ENCODE results near the gene SGPP2.
"Not testable (repeated sequence)": the region's sequence is repeated elsewhere in the genome, so short reads cannot be mapped to it uniquely, and the experiment has no call there.

Gene SGPP2

DNA sequence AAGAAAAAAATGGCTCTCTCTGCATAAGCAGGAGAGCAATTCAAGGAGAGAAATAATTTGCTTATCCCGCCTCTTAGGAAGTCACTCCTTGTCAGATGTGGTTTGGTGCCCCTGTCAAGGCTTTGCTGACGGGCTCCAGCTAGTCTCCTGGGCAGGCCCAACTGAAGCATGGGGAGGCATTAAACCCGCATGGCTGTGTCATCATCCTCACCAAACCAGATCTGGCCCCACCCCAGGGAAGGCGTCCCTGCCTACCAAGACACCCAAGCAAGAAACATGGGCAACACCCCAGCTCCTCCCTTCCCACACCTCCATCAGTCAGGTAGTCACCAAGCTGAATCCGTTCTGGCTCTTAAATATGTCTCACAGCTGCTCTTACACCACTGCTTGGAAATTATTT is 108.0 kb downstream of the SGPP2 start:
- DNase-seq: no peak

DNA sequence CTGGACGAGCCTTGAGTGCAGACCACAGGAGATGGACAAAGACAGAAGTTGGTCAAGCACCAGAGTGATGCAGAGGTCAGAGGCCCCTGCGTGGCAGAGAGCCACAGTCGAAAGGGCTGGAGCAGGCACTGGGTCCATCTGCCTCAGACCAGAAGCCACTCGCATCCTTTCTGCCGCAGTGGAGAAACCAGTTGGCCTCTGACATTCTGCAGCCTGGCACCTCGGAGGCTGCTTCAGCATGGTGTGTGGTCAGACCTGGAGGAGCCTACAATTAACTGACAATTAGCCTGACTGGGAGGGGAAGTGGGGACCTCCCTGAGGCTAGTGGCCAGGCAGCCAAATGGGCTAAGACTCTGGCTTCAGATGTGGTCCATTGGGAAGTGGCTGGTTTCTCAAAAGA is 111.1 kb downstream of the SGPP2 start:
- DNase-seq: no peak

DNA sequence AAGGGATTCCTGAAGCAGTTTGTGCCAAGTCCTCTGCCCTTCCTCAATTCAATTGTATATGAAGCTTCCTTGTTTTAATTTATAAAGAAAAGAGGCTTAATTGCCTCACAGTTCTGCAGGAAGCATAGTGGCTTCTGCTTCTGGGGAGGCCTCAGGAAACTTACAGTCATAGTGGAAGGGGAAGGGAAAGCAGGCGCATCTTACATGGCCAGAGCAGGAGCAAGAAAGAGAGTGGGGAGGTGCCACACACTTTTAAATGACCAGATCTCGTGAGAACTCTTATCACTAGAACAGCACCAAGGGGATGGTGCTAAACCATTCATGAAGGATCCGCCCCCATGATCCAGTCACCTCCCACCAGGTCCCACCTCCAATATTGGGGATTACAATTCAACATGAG is 114.2 kb downstream of the SGPP2 start:
- no peak for DNase-seq

DNA sequence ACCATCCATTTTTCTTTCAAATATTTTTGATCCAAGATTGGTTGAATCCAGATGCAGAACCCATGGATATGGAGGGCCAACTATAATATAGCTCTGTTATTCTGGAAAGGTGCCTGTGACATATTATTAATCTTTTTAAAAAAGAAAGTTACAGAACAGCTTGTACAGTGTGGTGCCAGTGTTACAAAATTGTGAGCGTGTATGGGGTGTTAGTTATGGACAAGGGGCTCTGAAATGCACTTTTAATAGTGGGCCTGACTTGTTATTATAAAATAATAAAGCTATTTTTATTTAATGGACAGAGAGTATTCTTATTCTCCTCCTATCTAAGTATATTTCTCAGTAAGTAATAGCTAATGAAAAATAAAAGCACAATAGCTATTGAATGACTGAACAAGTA is 120.3 kb downstream of the SGPP2 start:
- no peak for DNase-seq

DNA sequence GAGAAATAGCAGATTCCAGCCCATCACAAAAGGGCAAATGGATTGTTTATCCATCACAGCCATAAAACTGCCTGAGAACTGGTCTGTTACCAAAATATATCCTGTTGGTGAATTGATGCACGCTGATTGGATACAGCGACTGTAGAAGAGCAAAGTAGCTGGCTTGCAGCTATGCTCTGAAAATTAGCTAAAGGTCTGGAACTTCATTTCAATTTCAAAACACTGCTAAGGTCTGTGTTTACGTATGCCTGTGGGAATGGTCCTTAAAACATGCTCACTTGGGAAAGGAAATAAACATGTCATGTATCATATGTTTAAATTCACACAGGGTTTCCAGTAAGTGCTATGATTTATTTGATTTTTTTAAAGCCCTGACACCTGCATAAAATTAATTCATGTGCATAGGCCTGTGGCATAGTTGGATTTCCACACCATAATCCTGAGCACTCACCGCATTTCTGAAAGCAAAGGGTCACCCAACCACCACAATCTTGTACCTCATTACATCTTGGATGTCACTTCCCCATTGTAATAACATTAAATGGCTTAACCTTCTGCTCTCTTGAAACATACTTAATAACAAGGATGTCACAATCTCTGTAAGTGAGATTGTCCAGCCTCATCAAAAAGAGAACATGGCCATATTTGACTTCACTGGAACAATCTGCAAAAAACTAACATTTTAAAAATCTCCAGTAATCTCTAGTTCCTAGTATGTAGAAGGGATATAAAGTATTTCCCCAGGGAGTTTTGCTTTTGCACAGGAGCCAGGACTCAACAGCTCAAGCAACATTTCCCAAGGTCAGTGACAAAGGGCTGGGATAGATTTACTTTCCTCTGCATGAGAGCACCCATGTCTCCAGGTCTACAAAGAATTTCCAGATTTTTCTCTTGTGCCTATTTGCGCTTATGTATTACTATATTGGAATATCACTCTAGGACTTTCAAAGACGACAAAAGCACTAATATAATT is 121.8 kb downstream of the SGPP2 start:
- DNase-seq: no peak

DNA sequence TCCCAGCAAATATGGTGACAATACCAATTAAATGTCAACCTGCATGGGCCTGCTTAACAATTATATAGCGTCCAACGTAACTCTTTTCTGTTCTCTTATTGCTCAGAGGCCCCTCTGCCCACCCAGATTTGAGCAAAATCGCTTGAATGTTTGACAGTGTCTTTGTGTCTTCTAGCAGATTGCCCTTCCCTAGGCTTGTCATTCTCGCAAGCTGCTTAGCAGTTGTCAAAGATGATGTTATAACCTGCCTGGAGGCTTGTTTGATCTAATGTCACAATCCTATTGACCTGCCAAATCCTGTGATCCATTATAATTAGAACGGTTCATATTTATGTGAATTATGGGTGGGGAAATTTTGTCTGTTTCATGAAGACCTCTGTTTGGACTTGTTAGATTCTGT is 122.7 kb downstream of the SGPP2 start:
- no peak for DNase-seq

DNA sequence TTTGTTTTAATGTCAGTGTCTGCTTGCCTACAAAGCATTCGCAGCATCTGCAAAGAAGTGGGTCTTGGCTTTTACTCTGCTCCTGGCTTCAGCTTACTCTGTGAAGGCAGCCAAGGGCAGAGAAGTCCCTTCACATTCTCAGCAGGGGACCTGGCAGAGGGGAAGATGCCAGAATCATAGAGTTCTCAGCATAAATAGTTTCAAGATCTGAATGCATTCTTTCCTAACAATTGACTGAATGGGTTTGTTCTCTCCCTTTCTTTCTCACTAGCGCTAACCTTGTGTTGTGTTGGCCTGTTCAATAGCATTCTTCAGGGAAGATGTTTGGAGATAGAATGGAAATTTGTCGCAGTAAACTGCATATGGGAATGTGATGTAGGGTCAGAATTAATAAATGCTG is 124.6 kb downstream of the SGPP2 start:
- DNase-seq: no peak

DNA sequence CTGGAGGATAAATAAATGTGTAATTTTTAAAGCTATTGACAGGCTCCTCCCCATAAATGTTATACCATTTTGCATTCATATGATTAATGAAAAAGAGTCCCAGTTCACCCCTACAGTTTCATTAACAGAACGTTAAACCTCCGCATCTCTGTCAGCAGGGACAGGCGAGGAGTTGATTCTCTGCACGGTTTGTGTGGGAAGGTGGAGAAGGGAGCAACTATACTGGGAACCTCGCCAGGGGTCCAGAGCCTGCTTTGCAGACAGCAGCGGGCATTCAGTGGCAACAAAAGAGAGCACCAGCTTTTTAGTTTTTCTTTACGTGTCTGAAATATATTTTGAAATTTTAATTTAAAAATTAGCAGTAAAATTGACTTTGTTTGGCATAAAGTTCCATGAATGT is 130.2 kb downstream of the SGPP2 start:
- DNase-seq: no peak

DNA sequence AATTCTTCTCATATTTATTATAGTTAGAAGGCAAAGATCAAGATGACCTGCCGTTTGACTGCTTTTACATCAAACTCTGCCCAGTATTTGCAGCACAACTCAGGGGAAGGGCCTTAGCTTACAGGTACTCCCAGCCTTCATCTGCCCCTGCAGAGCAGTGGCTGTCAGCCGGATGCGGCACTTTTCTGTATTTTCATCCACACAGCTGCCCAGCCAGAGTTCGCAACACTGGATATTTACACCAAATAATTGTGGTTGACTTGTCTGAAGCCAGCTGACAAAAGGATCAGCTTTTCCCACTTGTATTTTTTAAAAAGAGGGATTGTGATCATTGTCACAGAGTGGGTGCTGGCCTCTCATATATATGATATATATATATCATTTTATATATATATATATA is 136.8 kb downstream of the SGPP2 start:
- no peak for DNase-seq

DNA sequence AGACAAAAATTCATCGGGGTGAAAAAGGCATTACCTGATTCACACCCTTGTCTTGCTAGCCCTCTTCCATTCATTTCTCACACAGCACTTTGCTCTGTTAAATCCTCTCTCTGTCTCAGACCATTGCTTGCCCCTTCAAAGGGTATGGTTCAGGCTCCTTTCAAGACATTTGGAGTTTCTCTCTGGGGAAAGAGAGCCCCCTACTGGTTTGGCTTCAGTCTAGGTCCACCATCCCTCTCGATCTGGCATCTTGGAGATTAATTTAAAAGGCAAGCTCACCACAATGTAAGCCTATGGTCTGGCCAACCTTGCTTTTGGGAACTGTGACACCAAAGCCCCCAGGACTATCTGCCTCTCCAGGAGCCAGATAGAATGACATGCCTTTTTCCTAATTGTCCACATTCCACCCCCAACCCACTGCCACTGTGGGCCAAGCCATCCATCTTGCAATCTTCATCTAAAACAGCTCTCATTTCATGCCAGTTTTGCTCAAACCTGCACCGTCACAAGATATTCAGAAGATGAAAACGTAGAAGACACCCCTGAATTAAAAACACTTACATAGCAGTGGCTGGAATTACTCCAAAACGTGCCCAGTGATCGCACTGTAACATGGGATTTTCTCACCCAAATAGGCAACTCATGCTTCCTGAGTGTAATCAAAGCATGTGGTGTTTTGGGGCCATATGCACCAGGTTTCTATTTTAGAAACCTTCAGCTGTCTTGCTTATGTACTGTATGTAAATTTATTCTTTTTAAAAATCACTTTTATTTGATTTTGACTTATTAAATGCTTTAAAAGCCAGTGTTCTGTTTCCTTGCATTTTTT is 137.7 kb downstream of the SGPP2 start:
- no peak for DNase-seq

DNA sequence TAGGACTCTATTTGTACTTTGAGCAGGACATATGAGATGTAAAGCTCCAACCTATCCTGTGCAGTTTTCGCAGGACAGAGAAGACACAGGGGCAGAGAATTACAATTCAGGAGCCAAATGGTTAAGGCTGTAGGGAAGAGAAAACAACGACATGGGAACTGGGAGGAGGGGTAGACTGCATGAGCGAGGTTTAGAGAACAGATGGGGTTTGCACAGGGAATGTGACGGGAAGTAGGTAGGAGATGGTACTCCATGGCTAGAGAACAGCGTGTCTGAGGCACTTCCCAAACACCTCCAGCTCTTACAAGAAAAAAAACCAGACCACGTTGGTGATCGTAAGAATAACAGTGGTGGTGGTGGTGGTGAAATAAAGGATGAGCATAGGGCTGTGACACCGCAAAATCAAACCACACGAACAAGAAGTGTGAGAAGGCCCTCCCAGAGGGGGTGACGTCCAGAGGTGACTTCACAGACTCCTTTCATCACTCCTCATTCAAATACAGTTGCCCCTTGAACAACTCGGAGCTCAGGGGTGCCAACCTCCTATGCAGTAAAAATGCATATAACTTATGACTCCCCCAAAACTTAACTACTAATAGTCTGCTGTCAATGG is 138.9 kb downstream of the SGPP2 start:
- DNase-seq: no peak

DNA sequence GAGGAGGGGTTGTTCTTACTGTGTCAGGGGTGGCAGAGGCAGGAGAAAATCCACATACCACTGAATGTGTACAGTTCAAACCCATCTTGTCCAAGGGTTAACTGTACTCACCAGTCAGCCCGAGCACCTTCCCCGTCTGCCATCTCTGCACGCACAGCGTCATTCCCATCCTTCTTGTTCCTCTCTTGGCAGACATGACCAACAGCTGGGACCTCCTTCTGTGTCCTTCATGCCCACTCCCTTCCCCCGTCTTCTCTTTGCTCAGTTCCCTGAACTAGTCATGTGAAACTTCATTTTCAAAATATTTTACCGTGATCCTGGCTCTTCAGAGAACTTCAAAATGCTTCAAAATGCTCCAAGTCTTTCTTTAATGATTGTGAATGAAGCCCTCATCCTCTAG is 139.6 kb downstream of the SGPP2 start:
- no peak for DNase-seq

DNA sequence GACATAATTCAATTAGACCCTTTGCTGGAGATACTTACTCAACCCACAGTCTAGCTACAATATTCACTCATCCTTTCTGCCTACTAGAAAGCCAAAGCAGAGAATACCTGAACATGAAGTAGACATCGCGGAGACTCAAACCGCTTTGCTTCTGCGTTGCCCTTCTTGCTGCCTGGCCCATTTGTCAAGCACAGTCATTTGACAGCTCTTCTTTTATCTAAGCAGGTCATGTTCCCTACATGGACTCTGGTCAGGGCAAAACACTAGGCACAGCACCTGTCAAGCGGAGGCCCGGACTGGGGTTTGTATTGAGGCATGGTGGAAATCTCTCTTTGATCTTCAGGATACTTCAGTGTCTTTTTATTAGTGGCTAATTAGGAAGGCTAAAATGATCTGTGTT is 141.9 kb downstream of the SGPP2 start:
- no peak for DNase-seq

DNA sequence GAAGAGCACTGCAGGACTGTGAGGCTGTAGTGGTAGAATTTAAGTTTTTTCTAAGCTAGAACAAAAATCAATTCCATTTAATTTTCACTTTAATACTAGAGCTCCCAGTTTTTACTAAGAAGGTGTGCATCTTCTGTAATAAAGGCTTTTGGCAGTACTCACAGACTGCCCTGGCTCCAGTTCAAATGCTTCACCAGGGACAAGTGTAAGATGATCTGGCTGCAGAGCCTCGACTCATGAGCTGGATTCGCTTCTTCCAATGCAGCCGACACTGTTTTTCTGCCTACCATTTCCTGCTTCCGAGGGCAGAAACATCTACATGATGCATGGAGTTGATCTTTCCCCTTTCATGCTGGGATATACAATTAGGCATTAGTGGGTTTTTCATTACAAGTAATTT is 144.5 kb downstream of the SGPP2 start:
- DNase-seq: no peak

DNA sequence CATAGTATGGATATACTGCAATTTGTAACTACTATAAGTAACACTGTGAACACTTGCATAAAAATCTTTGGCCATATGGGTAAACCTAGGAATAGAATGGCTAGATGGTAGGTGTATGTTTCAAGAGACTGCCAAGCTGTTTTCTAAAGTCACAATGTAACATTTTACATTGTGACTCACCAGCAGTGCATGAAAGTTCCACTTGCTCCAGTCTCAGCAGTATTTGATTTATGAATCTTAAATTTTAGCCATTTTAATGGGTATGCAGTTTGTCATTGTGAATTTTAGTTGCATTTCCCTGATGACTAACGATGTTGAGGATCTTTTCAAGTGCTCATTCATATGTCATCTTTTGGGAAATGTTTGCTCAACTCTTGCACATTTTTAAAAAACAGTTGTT is 145.5 kb downstream of the SGPP2 start:
- no peak for DNase-seq

DNA sequence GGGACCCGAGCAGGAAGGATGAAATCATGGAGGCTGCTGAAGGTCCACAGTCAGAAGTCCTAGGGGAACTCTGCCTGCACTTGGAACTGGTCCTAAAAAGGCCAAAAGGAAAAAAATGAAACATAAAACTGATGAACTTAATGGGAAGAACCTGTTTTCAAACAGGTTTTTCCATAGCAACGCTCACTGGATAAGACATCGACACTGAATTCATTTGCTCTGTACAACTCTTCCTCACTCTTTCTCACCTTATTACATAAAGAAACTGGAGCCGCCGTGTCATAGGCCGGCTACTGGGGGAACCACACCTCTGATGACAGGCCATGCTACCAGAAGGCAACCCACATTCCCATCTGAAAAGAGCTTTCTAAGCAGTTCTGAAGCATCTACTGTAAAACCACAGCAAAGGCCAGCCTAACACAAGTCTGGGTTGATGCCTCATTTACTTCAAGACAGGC is 147.9 kb downstream of the SGPP2 start:
- no peak for DNase-seq

DNA sequence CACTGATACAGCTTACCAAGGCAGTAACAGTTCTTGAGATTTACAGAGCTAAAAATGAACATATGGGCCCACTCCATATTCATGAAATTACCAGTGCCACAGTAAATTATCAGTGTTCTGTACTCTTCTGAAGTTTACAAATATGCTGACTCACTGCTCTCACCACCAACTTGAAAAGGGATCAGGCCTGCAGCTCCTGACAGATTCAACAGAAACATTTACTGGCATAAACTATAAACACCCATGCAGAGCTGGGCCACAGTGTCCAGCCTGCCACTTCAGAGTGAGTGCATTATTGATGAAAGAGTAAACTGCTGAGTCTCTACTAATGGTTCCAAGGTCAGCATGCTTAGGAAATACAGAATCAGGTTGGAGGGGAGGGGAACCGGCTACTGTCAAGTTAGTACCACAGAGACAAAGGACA is 148.4 kb downstream of the SGPP2 start:
- no peak for DNase-seq

DNA sequence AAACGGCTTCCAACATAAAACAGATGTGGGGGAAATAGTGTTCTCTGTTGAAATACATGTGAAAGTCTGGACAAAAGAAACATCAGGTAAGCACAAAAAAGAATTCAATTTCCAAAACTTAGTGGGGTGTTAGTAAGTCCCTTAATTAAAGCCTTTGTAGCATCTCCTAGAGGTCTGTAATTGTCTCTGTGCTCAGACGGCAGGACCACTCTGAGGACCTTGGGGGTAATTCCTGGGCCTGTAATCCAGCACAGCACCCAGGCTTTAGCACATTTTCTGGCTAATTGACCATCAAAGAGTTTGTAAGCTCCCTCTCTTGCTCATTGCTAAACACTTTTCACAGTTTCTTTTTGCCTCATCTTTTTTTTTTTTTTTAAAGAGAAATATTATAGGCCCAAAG is 151.3 kb downstream of the SGPP2 start:
- DNase-seq: no peak

DNA sequence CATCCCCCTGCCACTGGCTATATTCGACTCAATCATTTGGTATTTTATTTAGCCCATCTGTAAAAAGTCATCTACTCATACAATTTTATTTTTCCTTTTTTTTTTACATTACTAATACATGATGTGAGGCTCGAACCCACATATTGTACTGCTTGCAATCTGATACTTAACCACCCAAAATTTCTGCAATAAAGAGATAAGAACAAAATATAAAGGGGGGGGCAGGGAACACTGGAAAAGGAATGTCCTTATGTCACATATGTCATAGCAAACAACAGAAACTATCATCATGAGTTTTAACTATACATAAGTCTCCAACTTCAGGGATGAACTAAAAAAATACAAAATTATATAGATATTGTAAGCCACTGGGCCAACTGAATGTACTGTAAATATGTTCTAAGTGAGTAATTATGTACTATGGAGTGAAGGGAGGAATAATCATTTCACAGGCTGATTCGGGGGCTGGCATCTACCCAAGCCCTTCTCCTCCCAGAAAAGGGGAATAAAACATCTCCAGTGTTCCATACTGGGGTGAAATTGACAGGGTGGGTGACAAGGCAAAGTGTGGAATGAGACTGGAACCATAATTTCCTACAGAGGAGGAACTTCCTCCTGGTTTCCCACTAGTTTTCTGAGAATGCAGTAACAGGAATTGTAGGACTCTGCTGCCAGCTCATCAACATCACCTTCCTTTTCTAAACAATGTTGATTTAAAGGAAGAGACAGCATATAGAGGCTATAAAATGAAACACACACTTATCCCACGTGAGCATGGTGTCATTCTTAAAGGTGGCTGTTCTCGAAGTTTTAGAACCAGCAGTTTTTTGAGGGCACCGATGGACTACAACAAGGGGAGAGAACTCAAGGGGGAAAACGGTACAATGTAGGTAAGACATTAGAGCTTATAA is 152.1 kb downstream of the SGPP2 start:
- no peak for DNase-seq

DNA sequence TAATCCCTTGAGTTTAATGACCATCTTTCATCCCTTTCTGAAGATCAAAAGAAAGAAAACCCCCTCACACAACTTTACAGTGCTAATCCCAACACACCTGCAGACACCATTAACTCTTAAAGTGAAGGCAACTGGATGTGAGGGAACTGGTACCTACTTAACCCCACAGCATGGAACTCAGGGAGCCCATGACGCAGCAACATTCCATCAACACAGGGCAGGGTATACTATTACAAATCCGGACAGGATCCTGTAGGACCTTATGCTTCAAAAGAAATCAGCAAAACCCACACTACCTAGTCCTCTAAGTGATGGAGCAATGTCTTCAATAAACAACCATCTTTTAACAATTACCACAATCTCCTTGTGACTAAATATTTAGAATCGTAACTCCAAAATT is 153.0 kb downstream of the SGPP2 start:
- no peak for DNase-seq

DNA sequence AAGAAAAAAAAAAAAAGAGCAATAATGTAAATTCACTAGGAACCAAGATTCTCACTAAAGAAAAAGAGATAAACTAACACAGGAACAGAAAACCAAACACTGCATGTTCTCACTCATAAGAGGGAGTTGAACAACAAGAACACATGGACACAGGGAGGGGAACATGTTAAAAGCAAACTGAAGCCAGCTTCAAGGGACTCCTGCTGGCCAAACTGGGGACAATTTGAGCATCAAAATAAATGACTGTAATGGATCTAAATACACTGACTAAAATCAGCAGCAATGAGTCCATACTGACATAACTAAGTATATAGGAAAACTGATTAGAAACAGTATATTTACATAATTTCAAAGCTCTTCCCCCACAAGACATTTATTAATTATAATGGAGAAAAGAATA is 158.6 kb downstream of the SGPP2 start:
- no peak for DNase-seq

DNA sequence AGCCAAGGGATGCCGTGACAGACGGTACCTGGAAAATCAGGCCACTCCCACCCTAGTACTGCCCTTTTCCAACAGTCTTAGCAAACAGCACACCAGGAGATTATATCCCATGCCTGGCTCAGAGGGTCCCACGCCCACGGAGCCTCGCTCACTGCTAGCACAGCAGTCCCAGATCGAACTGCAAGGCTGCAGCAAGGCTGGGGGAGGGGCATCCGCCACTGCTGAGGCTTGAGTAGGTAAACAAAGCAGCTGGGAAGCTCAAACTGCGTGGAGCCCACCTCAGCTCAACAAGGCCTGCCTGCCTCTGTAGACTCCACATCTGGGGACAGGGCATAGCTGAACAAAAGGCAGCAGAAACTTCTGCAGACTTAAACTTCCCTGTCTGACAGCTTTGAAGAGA is 160.2 kb downstream of the SGPP2 start:
- not testable (repeated sequence) for DNase-seq
